A204.1 (cell line): ENCODE data around the gene CHD2.

Source experiments
- FAIRE-seq: peaks from 2 replicates; lab custom pipeline; 2012; peaks lifted over from hg19 to GRCh38; lab: Jason Lieb, UNC

Gene CHD2

GRCh38 chr15:92962914-92963313 is 62.8 kb downstream of the CHD2 start:
- FAIRE-seq = no peak

- FAIRE-seq = no peak
Measured at GRCh38 chr15:92963794-92964193, 63.7 kb downstream of the CHD2 start.

DNA sequence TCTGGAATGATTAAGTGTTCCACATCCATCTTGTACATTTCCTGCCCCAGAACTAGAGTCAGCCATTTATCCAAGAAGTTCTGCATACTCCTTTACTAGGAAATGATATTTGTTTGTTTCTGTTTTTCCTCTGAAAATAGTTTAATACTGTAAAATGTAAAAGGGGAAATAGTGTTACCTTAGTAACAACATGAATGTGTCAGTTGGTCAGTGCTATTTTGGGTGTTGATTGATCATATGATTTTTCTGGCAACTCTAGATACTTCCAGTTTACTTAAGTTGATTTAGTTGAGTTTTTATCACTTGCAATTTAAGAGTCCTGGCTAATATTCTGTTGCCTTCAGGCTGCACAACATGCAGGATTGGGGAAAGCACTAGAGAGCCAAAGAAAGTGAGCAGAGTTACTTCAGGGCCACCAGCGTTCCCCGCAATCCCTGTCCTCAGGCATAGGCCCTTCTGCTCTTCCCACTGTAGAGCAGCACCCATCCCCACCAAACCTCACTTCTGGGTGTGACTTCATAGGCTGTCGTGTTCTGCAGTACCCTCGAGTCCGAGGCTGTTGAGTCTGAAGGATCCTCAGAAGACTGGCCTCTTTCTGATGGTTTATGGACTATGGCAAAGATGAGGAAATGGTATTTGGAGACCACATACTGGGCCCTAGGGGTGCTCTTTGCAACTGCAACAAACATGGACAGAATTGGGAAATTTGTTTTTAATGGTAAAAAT is 69.0 kb downstream of the CHD2 start:
- FAIRE-seq = no peak

DNA sequence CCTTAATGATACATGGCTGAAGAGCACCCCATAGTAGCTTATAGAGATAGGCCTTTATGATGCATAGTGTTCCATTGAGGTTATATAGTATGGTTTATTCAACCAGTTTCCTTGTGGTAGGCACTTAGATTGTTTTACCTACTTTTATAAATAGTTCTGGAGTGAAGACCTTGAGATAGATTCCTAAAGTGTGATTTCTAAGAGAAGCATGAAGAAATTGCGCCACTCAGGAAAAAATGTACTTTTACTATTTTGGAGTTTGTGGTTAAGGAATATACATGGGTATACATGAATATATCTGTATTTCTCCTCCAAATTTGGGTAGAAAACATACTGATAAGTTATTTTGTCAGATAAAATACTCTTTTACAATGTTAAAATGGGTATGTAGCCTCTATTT is 70.5 kb downstream of the CHD2 start:
- FAIRE-seq = no peak

DNA sequence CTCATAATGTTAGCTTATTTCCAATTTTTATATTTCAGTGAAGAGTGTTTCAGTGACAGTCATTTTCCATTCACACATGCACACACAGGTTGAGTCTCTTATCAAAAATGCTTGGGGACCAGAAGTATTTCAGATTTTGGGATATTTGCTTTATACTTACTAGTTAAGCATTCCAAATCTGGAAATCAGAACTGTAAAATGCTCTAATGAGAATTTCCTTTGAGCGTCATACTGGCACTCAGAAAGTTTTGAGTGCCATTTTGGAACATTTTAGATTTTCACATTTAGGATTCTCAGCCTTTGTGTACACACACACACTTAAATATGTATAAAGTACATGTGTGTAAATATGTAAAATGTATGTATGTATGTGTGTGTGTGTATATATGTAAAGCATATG is 71.0 kb downstream of the CHD2 start:
- FAIRE-seq = no peak

GRCh38 chr15:92971713-92972112 is 71.6 kb downstream of the CHD2 start:
- no peak for FAIRE-seq

DNA sequence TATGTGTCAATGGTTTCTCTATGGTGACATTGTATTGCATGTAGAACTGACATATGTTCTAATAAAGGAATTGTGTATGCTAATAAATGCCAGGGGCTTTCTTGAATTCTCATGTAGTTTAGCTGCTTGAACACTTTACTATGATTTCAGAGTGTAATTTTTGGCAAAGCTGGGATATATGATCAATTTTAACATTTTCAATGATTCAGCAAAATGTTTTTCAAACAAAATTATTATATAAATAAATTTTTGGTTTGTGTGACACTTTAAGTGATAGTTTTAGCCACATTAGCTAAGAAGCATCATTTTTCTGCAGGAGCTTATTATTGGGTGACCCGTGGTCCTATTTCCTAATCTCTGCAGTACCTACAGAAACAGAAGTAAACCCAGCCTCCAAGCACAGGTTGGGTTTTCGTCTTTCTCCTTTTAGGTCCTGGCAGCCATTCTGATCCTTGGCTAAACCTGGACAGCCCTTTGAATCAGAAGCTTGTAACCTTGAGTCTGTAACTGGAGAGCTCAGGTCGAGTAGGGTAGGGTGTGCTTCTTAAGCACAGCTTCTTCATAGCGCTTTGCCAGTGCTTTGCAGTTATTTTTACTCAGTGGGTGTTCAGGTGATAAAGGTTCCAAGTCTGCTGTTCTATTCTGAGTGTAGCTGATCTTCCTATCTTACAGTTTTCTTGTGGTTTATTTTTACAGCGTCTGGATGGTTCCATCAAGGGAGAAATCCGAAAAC is 74.2 kb downstream of the CHD2 start:
- FAIRE-seq = no peak

DNA sequence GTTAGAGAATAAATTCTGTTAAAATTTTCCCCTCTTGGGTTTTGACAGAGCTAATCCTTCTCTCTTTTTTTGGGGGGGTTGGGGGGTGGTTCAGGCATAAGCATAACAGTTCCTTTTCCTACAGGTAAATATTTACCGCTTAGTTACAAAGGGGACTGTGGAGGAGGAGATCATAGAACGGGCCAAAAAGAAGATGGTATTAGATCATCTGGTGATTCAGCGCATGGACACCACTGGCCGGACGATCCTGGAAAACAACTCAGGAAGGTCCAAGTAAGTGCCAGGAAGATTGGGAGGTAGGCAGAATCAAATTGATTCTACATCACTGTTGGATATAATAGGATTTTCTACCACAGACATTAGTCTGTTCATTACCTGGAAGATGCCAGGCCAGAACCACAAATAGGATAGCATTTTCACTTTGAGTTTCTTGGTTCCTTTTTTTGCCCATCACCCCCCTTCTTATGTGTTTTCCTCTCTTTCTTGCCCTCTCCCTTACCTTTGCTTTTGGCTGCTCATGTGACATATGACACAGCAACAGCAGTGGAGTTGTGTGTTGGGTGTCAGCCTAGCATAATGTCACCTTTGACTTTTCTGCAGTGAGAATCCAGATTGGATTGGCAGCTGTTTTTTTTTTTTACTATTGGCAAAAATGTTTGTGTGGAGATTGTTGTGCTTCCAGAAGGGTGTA is 79.0 kb downstream of the CHD2 start:
- FAIRE-seq = no peak

DNA sequence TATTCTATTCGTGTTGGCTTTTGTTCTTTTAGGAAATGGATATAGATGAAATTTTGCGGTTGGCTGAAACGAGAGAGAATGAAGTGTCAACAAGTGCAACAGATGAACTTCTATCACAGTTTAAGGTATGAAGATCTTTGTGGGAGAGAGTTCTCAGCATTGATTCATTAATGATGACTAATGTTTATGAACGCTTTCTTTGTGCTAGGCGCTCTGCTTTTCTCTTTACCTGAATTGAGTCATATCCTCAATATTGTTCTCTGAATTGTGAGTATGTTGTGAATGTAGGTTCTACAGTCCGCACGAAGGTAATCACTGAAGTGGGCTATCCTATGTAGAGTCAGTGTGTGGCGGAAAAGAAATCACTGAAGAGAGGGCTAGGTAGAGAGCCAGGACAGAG is 81.2 kb downstream of the CHD2 start:
- no peak for FAIRE-seq

DNA sequence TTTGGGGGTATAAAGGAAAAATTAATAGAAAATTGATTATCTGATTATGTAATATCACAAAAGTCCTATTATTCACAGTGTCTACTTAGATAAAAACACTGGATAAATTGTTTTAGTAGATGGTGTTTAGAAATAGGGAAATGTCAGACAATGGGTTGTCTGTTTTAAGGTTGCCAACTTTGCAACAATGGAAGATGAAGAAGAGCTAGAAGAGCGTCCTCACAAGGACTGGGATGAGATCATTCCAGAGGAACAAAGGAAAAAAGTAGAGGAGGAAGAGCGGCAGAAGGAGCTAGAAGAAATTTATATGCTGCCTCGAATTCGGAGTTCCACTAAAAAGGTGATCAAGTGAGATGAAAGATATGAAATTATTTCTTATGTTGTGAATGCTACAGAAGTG is 84.0 kb downstream of the CHD2 start:
- FAIRE-seq = no peak

GRCh38 chr15:92989470-92989869 is 89.3 kb downstream of the CHD2 start:
- FAIRE-seq = no peak

DNA sequence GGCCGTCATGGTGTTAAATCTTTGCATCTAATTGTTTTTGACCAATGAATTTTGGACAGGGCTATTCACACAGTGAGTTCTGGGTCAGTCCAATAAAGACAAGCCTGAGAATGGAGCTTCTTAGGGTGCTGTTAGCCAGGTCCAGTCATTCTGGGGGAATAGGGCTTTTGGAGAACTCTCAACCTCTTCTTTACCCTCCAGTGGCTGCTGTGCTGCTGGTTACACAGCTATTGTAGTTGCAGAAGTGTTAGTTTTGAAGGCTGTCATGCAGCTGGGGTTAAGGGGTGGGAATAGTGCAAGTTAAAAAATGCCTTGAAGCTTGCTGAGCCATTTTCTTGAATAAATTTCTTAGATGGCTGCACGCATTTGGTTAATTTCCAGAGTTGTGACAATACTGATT is 89.9 kb downstream of the CHD2 start:
- FAIRE-seq = no peak

DNA sequence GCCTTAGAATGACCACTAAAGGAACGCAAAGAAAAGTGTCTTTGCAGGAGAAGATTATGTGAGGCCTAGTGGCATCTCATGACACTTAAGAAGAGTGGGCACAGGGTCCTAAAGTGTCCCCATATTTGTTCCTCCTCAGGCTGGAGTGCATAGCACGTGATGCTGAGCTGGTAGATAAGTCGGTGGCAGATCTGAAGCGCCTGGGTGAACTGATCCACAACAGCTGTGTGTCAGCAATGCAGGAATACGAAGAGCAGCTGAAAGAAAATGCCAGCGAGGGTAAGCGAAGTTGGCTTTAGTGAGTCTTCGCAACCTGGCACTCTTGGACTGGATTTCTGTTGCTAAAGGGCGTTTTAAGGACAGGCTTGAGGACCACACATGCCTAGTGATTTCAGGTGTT is 92.6 kb downstream of the CHD2 start:
- no peak for FAIRE-seq

DNA sequence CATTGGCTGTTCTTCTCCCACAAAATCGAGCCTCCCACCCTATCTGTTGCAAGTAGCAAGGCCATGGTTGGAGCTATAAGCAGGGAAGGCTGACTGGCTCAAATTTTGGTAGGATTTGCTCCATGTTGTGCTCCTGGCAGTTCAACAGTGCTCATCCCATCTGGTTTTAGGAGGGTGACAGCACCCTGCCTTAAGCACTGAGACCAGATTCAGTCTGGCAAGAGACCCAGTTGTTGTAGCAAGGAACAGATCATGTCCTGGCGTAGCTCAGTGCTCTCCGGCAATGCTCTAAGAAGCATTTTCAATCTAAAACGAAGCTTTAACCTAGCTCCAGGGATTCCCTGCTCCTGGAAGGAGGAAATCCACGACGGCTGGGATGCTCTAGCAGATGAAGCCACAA is 97.7 kb downstream of the CHD2 start:
- no peak for FAIRE-seq

DNA sequence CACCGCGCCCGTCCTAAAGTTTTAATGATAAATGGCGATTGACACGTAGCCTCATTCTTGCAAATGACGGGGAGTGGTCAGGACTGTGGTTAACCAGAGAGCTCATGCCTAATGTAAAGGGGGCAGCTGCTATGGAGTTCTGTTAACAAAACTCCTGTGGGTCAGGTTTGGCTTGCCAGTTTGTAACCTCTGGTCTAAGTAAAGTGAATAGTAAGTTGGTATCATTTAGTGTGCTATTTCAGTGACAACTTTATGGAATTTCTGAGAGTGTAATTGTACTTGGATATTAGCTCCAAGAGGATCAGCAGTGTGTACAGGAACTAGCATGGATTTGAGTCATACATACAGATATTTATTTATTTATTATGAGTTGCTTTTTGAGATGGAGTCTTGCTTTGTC is 101.0 kb downstream of the CHD2 start:
- FAIRE-seq = no peak

DNA sequence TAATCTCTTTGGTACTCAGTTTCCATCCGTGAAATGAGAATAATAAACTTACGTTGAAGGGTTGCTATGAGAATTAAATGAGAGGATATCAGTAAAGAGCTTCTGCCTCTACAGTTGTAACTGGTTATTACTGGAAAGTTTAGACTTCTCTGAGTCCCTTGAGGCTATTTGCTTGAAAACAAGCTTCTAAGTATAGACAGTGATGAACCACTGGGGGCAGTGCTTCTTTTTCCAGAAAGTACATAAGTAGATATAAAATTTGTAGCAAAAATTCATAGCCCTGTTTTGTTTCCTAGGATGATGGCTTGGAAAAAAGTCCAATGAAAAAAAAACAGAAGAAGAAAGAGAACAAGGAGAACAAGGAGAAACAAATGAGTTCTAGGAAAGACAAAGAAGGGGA is 101.8 kb downstream of the CHD2 start:
- no peak for FAIRE-seq

- no peak for FAIRE-seq
Measured at GRCh38 chr15:93005133-93005532, 105.0 kb downstream of the CHD2 start.

GRCh38 chr15:93007994-93008393 is 107.9 kb downstream of the CHD2 start:
- FAIRE-seq = no peak

GRCh38 chr15:93012786-93013185 is 112.7 kb downstream of the CHD2 start:
- FAIRE-seq = no peak

DNA sequence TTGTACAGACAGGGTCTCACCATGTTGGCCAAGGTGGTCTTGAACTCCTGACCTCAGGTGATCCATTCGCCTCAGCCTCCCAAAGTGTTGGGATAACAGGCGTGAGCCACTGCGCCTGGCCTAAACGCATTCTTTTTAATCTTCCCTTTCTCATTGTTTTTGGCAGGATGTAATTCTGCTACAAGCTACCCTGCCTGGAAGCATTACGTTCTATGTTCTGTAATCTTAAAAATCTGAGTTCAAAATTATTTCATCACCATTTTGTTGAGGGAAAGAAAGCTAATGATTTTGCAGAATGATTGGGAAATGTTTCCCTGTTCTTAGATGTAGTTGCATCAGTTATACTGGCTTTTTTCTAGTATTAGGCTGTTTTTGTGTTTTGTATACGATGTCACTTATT is 117.4 kb downstream of the CHD2 start:
- FAIRE-seq = no peak

- FAIRE-seq = no peak
Measured at GRCh38 chr15:93018574-93018973, 118.5 kb downstream of the CHD2 start.

GRCh38 chr15:93019090-93019489 is 119.0 kb downstream of the CHD2 start:
- FAIRE-seq = no peak

- no peak for FAIRE-seq
Measured at GRCh38 chr15:93019971-93020370, 119.8 kb downstream of the CHD2 start.
